ENCODE results near the gene JMJD6. TPM values are rescaled to one million over a fixed set of nuclear protein-coding genes. Genes with fewer than 3 reads are reported as not detected.
A peak's percentile ranks its signal among the peaks of the same experiment; 100 is the strongest.

The JMJD6 gene
- total RNA-seq, 3 donors from 2014 or later = 13.1 to 34.1 (median 25.6) TPM

DNA sequence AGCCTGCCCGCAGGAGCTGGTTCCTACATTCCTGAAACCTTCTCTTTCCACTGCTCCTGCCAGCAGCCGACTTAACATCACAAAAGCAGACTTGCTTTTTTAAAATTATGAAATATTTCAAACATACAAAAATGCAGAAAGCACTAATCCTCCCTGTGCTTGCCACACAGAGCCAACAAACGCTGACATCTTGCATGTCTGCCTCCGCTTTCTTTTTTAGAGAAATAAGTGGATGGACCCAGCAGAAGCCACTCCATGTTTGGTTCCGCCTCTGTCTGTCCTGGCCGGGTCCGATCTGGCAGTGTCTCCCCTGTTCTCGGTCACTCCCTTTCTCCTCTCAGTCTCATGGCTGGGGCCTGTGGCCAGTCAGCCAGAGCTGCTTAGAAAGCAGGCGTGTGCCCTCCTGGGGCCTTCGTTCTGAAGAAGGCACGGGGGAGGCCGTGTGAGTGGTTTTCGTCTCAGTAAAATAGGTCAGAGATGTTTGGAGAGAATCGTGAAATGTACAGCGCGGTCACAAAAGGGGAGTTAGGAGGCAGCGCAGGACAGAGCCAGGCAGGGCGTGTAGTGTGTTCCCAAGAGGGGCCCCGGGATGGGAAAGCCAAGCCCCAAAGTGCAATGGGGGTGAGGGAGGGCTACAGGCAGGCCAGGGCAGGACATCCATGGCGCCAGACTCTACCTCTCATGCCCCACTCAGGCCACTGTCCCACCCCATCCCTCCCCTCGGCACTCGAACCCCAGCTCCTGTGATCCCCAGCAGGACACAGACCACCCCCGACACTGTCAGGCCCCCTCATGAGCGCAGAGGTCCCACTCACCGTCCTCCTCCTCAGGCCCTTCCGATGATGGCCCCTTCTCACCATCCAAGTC lies 38.9 kb downstream of the JMJD6 start:
- Histone ChIP-seq H3K9me3 (no peaks in the 10 kb centered on the region), H3K27me3 (no peaks in the 10 kb centered on the region), H3K27ac (peak overlapping the region; percentile 79 to 95), H3K4me3 (peak overlapping the region in 1 of 3 donors; percentile 4), H3K4me1 (peaks cover 0 to 4% of the 10 kb centered on the region in 2 donors), H3K36me3 (no peaks in the 10 kb centered on the region)
- intact Hi-C loops (cut with DNase I; ENCODE audit: low total_unique reads) = no loop called here
- TF ChIP-seq POLR2A (IDR thresholded peaks at IDR 0.05) (no peak), POLR2AphosphoS5 (IDR thresholded peaks at IDR 0.05) (peak in 2 of 3 donors; percentile 24 to 59)
- no peak for DNase-seq (ENCODE audit: low spot score in 2 of 2)

DNA sequence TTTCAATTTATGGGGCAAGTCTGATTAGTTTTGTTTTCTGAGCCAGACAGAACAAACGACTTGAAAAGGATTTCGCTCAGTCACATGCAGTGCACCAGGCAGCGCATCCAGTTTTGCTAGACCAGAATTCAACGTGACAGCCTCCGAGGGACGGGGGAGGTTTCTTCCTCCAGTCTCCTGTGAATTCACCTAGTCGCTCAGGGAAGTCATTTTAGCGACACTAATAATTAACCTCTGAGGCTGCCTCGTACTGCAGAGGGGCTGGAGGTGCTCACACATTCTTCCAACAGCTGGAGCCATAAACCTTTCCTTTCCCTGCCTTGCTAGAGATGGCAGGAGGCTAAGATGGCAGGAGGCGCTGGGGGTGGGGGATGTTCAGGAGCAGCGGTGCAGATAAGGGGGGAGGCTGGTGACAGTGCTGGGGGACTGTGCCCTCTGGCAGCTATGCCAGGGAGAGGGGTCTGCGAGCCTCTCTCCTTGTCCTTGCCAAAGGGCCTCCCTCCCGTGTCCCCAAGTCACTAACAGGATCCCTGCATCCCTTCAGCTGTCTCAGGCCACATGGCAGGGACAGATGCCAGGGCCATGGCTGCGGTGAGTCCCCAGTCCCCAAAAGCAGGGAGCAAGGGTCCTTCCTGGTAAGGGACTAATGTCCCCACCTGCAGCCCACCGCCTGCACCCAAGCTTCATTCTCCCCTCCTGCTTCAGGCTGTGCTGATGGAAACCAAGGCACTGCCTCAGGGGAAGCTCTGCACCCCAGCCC lies 39.7 kb downstream of the JMJD6 start:
- Histone ChIP-seq H3K27me3 (no peaks in the 10 kb centered on the region), H3K4me3 (no peak overlapping the region), H3K36me3 (no peaks in the 10 kb centered on the region), H3K27ac (peak overlapping the region; percentile 79 to 95), H3K4me1 (peaks cover 0 to 4% of the 10 kb centered on the region in 2 donors), H3K9me3 (no peaks in the 10 kb centered on the region)
- no peak for DNase-seq (ENCODE audit: low spot score in 2 of 2)
- intact Hi-C loops (cut with DNase I; ENCODE audit: low total_unique reads) = no loop called here
- TF ChIP-seq POLR2AphosphoS5 (IDR thresholded peaks at IDR 0.05) (no peak), POLR2A (IDR thresholded peaks at IDR 0.05) (no peak)
- TF ChIP-seq, protein P1, sequence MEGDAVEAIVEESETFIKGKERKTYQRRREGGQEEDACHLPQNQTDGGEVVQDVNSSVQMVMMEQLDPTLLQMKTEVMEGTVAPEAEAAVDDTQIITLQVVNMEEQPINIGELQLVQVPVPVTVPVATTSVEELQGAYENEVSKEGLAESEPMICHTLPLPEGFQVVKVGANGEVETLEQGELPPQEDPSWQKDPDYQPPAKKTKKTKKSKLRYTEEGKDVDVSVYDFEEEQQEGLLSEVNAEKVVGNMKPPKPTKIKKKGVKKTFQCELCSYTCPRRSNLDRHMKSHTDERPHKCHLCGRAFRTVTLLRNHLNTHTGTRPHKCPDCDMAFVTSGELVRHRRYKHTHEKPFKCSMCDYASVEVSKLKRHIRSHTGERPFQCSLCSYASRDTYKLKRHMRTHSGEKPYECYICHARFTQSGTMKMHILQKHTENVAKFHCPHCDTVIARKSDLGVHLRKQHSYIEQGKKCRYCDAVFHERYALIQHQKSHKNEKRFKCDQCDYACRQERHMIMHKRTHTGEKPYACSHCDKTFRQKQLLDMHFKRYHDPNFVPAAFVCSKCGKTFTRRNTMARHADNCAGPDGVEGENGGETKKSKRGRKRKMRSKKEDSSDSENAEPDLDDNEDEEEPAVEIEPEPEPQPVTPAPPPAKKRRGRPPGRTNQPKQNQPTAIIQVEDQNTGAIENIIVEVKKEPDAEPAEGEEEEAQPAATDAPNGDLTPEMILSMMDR (IDR thresholded peaks at IDR 0.05) = no peak

DNA sequence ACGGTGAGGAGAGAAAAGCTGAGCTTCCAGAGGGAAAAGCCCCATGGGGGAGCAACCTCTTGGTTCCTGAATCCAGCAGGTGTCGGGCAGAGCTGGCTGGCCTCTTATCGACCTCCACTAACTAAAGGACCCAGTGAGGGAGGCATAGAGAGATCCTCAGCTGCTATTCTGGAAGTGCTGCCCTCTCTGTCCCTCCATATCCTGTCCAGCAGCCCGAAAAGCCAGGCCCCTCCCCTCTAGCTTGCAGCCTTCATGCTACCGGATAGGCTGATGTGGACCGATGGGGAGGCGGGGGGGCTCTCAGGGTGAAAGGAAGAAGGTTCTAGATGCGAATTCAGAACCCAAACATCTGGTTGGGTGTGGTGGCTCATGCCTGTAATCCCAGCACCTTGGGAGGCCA lies 40.6 kb downstream of the JMJD6 start:
- no peaks in the 10 kb centered on the region for H3K9me3 ChIP-seq
- H3K27ac ChIP-seq = peak overlapping the region in 1 of 2 donors; percentile 95
- intact Hi-C loops (cut with DNase I; ENCODE audit: low total_unique reads) = no loop called here
- no peaks in the 10 kb centered on the region for H3K36me3 ChIP-seq
- no peaks in the 10 kb centered on the region for H3K27me3 ChIP-seq
- H3K4me3 ChIP-seq = no peak overlapping the region
- TF ChIP-seq, protein P1 (IDR thresholded peaks at IDR 0.05) = no peak
- TF ChIP-seq POLR2AphosphoS5 (IDR thresholded peaks at IDR 0.05) (no peak), POLR2A (IDR thresholded peaks at IDR 0.05) (no peak)
- no peak for DNase-seq (ENCODE audit: low spot score in 2 of 2)
- peaks cover 0 to 4% of the 10 kb centered on the region in 2 donors for H3K4me1 ChIP-seq

DNA sequence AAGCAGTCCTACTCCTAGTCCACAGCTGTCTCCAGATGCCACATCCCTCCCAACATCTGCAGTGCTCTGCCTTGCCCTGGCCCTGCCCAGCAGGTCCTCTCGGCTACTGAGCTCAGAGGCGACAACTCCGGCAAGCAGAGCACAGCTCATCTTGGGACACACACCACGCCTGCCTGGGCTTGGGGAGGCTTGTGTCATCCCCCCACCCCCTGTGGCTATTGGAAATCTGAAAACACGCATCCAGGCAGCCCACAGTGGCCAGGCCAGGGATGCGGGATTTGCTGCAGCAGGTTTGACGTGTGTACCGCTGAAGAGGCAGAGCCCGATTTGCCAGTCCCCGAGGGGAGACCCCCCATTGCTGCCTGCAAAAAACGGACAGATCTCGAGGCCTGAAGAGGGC lies 41.0 kb downstream of the JMJD6 start:
- Histone ChIP-seq H3K9me3 (no peaks in the 10 kb centered on the region), H3K27ac (no peak overlapping the region), H3K4me1 (peaks cover 0 to 4% of the 10 kb centered on the region in 2 donors), H3K27me3 (no peaks in the 10 kb centered on the region), H3K36me3 (no peaks in the 10 kb centered on the region), H3K4me3 (no peak overlapping the region)
- TF ChIP-seq, protein P1 (IDR thresholded peaks at IDR 0.05) = no peak
- no peak for TF ChIP-seq POLR2A (IDR thresholded peaks at IDR 0.05)
- no peak for TF ChIP-seq POLR2AphosphoS5 (IDR thresholded peaks at IDR 0.05)
- no peak for DNase-seq (ENCODE audit: low spot score in 2 of 2)
- intact Hi-C loops (cut with DNase I; ENCODE audit: low total_unique reads) = no loop called here

DNA sequence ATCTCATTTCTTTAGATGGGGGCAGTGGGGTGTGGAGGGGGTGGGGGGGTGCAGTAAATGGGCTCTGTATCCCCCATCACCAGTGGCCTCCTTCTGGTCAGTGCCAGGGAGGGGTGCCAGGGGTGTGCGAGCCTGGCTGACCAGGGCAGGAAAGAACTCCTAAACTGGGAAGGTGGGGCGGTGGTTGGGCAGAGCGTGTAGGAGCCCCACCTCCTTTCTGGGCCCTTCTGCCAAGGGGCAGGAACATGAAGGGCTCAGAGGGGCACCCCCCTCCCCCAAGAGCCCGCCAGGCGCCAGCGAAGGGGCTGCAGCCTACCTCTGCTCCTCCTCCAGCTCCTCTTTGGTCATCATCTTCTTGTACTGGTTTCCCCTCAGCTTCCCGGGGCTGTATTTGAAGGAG lies 41.6 kb downstream of the JMJD6 start:
- Histone ChIP-seq H3K4me3 (no peak overlapping the region), H3K4me1 (peaks cover 0 to 4% of the 10 kb centered on the region in 2 donors), H3K9me3 (no peaks in the 10 kb centered on the region), H3K36me3 (no peaks in the 10 kb centered on the region), H3K27me3 (no peaks in the 10 kb centered on the region), H3K27ac (no peak overlapping the region)
- intact Hi-C loops (cut with DNase I; ENCODE audit: low total_unique reads) = no loop called here
- no peak for TF ChIP-seq POLR2AphosphoS5 (IDR thresholded peaks at IDR 0.05)
- TF ChIP-seq POLR2A (IDR thresholded peaks at IDR 0.05) = no peak
- TF ChIP-seq, protein P1 (IDR thresholded peaks at IDR 0.05) = no peak
- no peak for DNase-seq (ENCODE audit: low spot score in 2 of 2)

Data from breast epithelium (tissue), 4 donors.